Natural killer cell (primary cell): ENCODE results near the gene OMP. TPM values are rescaled to one million over a fixed set of nuclear protein-coding genes. Genes with fewer than 3 reads are reported as not detected.

Experiments used
- ATAC-seq, 3 donors: fragments of 150-1000 bp in 2 of 3; fragments of 200-7000 bp in 1 of 3; cut with Tn5 transposase; 1 replicate in 1 of 3; 2 replicates in 2 of 3; pipeline ENCODE4 v1.10.0; 2021; ENCODE audit warnings: mild to moderate bottlenecking in 2 of 3, moderate library complexity in 2 of 3
- DNase-seq, 2 donors: peaks; one replicate each; pipeline versions ENCODE4 v3.0.0 to v3.0.0-alpha.2; 2013 to 2021; ENCODE audit warnings: mixed read lengths in 1 of 2
- H3K27ac ChIP-seq: one replicate; pipeline ENCODE4 v1.5.1; 2013; ENCODE audit warnings: mild to moderate bottlenecking, low read length
- H3K27me3 ChIP-seq: one replicate; pipeline ENCODE4 v1.6.1; 2013; ENCODE audit warnings: low read length; ENCODE audit not compliant: control insufficient read depth, insufficient read depth
- H3K36me3 ChIP-seq: one replicate; pipeline ENCODE4 v1.6.1; 2013; ENCODE audit warnings: low read length; ENCODE audit not compliant: control insufficient read depth, insufficient read depth
- H3K4me1 ChIP-seq: one replicate; pipeline ENCODE4 v1.6.1; 2013; ENCODE audit warnings: low read length; ENCODE audit not compliant: control insufficient read depth, insufficient read depth
- H3K4me3 ChIP-seq: one replicate; pipeline ENCODE4 v1.5.1; 2013; ENCODE audit warnings: low read length
- H3K9me3 ChIP-seq: one replicate; pipeline ENCODE4 v1.6.1; 2013; ENCODE audit warnings: low read length; ENCODE audit not compliant: control insufficient read depth, insufficient read depth
- H3K27ac Mint-ChIP-seq, 2 donors: one replicate each; pipeline ENCODE4 v1.8.0; 2022; ENCODE audit warnings: mild to moderate bottlenecking in 2 of 2, mixed read lengths in 2 of 2, moderate library complexity in 1 of 2
- H3K27me3 Mint-ChIP-seq, 2 donors: one replicate each; pipeline ENCODE4 v1.8.0; 2022; ENCODE audit warnings: low read depth in 2 of 2, mixed read lengths in 2 of 2
- H3K36me3 Mint-ChIP-seq: one replicate; pipeline ENCODE4 v1.8.0; 2022; ENCODE audit warnings: mixed read lengths
- H3K4me1 Mint-ChIP-seq, 2 donors: one replicate each; pipeline ENCODE4 v1.8.0; 2022; ENCODE audit warnings: mixed read lengths in 2 of 2
- H3K4me3 Mint-ChIP-seq: one replicate; pipeline ENCODE4 v1.8.0; 2022; ENCODE audit warnings: mild to moderate bottlenecking, moderate library complexity, mixed read lengths
- H3K9me3 Mint-ChIP-seq, 2 donors: one replicate each; pipeline ENCODE4 v1.8.0; 2022; ENCODE audit warnings: mixed read lengths in 2 of 2
- WGBS: methylation state at CpG from one replicate; pipeline ENCODE4 v1.1.7; 2013; ENCODE audit warnings: missing lambda C conversion rate; ENCODE audit not compliant: insufficient coverage; 5-methylcytosine and 5-hydroxymethylcytosine counted together
- intact Hi-C: fragments of 100-400 bp; cut with micrococcal nuclease; formaldehyde crosslinking; loops from one replicate; pipeline ENCODE4 v1.14.2; 2022
- total RNA-seq, 4 donors: library from RNA; stranded (reverse); fragments of 120-200 nt in 1 of 4; gene quantifications; one replicate each; pipeline versions ENCODE4 v1.2.3 to v1.2.4, GENCODE V29; 2013 to 2022
- TF ChIP-seq, protein P1 (sequence below): fragments of 200-600 bp; IDR thresholded peaks from one replicate; pipeline ENCODE4 v1.8.0; 2022; ENCODE audit warnings: antibody characterized with exemption

OMP gene
- total RNA-seq, 3 donors from 2014 or later (not counting 1 experiment from before 2014, with no cell fraction given) = 0.82 to 1.4 (median 0.85) TPM

DNA sequence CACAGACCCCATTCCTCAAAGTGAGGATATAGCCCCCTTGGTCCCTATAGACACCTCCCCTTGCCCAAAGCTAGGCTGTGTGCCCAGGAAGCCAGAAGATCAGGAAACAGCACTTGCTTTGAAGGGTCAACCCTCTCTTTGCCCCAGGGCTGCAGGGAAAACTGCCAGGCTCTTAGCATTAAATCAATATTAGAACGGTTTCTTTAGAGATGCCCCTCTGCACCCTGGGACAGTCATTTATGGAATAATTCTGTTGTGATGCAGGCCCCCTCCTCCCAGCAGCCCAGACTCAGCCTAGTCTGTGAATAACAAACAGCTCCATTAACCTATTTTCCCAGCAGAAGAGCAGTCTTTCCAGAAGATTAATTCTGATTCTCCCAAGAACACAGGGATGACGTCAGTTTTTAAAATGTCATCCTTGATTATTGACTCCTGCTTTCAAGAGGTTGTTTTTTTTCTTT lies 47.5 kb upstream of the OMP start:
- ATAC-seq = no peak
- no peak overlapping the region for H3K27ac Mint-ChIP-seq
- Histone ChIP-seq H3K9me3 (peaks cover 14% of the 10 kb centered on the region), H3K4me3 (no peak overlapping the region), H3K27me3 (no peaks in the 10 kb centered on the region), H3K4me1 (no peaks in the 10 kb centered on the region), H3K36me3 (no peaks in the 10 kb centered on the region), H3K27ac (no peak overlapping the region)
- peaks cover 0 to under 1% of the 10 kb centered on the region in 2 donors for H3K27me3 Mint-ChIP-seq
- intact Hi-C loops = no loop called here
- H3K36me3 Mint-ChIP-seq = no peaks in the 10 kb centered on the region
- peaks cover 2 to 3% of the 10 kb centered on the region in 2 donors for H3K9me3 Mint-ChIP-seq
- DNase-seq = no peak
- no peaks in the 10 kb centered on the region for H3K4me1 Mint-ChIP-seq
- 100% methylated on average over 2 of the region's 2 CpGs for WGBS
- no peak overlapping the region for H3K4me3 Mint-ChIP-seq
- TF ChIP-seq, protein P1, sequence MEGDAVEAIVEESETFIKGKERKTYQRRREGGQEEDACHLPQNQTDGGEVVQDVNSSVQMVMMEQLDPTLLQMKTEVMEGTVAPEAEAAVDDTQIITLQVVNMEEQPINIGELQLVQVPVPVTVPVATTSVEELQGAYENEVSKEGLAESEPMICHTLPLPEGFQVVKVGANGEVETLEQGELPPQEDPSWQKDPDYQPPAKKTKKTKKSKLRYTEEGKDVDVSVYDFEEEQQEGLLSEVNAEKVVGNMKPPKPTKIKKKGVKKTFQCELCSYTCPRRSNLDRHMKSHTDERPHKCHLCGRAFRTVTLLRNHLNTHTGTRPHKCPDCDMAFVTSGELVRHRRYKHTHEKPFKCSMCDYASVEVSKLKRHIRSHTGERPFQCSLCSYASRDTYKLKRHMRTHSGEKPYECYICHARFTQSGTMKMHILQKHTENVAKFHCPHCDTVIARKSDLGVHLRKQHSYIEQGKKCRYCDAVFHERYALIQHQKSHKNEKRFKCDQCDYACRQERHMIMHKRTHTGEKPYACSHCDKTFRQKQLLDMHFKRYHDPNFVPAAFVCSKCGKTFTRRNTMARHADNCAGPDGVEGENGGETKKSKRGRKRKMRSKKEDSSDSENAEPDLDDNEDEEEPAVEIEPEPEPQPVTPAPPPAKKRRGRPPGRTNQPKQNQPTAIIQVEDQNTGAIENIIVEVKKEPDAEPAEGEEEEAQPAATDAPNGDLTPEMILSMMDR = no peak

DNA sequence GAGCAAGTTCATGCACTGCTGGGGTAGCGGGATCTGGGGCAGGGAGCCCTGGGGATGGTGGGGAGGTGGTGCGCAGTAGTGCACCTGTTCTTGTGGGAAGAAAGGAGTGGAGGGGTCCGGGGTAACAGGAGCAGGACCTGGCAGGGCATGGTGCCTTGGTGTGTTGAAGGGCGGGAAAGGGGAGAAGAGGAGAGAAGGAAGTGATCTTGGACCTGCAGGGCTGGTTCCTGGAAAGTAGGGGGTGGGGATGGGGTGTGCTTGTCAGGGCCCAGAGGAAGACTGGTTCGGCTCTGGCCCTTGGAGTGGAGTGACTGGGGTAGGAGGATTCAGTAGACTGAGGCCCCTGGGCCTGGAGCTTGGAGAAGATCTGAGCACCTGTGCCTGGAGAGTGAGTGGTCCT lies 46.7 kb upstream of the OMP start:
- H3K36me3 ChIP-seq = no peaks in the 10 kb centered on the region
- peaks cover 2 to 3% of the 10 kb centered on the region in 2 donors for H3K9me3 Mint-ChIP-seq
- no peak overlapping the region for H3K27ac Mint-ChIP-seq
- no peaks in the 10 kb centered on the region for H3K4me1 ChIP-seq
- no peak overlapping the region for H3K4me3 ChIP-seq
- no peak for DNase-seq
- no peak overlapping the region for H3K27ac ChIP-seq
- no peaks in the 10 kb centered on the region for H3K4me1 Mint-ChIP-seq
- intact Hi-C loops = no loop called here
- H3K27me3 Mint-ChIP-seq = peaks cover 0 to 8% of the 10 kb centered on the region in 2 donors
- H3K27me3 ChIP-seq = no peaks in the 10 kb centered on the region
- WGBS = 93% methylated on average over 5 of the region's 5 CpGs
- TF ChIP-seq, protein P1 = no peak
- ATAC-seq = no peak
- peaks cover 14% of the 10 kb centered on the region for H3K9me3 ChIP-seq
- no peak overlapping the region for H3K4me3 Mint-ChIP-seq
- H3K36me3 Mint-ChIP-seq = no peaks in the 10 kb centered on the region

DNA sequence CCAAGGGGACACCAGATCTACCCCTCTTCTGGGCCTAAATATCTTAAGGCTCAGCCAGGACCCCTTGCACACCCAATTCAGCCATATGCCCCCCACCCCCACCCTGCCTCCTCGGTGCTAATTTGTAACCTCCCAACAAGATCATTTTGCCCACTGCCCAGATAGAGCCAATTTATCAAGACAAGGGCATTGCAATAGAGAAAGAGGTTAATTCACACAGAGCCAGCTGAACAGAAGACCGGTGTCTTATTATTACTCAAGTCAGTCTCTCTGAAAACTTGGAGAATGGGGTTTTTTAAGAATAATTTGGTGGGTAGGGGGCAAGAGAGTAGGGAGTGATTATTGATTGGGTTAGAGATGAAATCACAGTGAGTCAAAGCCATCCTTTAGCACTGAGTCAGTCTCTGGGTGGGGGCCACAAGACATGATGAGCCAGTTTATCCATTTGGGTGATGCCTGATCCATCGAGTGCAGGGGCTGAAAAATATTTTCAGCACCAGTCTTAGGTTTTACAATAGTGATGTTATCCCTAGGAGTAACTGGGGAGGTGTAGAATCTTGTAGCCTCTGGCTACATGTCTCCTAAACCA lies 45.7 kb upstream of the OMP start:
- peaks cover 0 to 9% of the 10 kb centered on the region in 2 donors for H3K27me3 Mint-ChIP-seq
- H3K4me1 Mint-ChIP-seq = no peaks in the 10 kb centered on the region
- ATAC-seq (no peak), DNase-seq (no peak)
- Histone ChIP-seq H3K36me3 (no peaks in the 10 kb centered on the region), H3K4me1 (no peaks in the 10 kb centered on the region), H3K4me3 (no peak overlapping the region), H3K9me3 (peaks cover 16% of the 10 kb centered on the region), H3K27ac (no peak overlapping the region), H3K27me3 (no peaks in the 10 kb centered on the region)
- H3K4me3 Mint-ChIP-seq = no peak overlapping the region
- H3K27ac Mint-ChIP-seq = no peak overlapping the region
- intact Hi-C loops = no loop called here
- WGBS = 96% methylated on average over 2 of the region's 3 CpGs
- TF ChIP-seq, protein P1 = no peak
- no peaks in the 10 kb centered on the region for H3K36me3 Mint-ChIP-seq
- peaks cover 2 to 3% of the 10 kb centered on the region in 2 donors for H3K9me3 Mint-ChIP-seq
